HG03280 (cell line): ENCODE results near the gene FBXW8.

ENCODE experiments used
- ATAC-seq: cut with Tn5 transposase; IDR thresholded peaks from one replicate; pipeline ENCODE4 v1.9.1; 2021; ENCODE audit warnings: mild to moderate bottlenecking, moderate library complexity; ENCODE audit not compliant: unreplicated experiment

Gene FBXW8

DNA sequence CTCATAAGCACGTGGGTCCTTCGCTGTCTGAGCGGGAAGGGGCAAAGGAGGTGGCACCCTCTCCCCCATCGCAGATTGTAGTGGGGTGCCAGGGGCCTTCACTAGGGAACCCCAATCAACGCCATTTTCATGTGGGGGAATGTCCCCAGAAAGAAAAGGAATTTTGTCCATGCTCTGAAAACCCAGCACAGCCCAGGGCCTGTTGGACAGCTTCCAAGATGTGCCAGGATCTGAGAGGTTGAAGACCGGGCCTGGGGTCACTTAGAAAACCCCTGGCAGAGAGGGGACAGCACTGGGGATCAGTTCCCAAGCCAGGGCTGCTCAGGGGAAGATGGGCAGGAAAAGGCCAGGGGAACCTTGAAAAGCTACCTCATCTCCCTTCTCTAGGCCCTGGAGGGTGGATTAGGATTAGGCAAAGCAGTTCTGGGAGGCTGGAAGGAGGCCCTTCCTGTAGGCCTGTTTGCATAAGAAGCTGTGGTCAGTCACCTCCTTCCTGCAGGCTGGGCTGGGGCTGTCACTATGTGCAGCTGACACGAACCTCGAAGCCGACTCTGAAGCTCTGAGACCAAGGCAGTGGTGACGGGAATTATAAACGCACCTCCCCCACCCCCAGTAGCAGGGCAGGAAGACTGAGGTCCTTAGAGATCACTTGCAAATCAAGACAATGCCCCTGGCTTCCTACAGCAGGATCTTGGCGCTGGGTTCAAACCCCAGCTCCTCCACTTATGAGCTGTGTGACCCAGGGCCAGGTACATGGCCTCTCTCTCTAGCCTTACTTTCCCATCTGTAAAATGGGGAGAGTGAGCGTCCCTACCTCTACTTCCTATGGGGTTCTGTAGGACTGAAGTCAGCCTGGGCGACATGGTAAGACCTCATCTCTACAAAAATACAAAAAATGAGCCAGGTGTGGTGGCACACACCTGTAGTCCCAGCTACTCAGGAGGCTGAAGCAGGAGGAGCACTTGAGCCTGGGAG lies 159.5 kb downstream of the FBXW8 start:
- no peak for ATAC-seq

DNA sequence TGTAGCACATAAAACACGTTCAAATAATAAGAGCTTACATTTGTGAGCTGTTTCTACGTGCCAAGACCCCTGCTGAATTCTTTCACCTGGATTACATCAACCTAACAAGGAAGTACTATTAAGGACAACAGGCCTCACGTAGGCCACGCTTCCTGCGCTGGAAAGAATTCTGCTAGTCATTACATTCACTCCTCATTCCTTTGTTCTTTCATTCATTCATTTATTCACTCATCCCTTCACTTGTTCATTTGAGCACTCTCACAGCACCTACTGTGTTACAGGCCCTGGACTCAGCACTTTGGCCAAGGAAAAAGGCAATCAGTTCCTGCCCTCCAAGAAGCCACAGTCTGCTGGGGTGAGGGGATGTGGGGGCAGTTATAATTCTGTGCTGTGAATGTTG lies 160.3 kb downstream of the FBXW8 start:
- no peak for ATAC-seq

DNA sequence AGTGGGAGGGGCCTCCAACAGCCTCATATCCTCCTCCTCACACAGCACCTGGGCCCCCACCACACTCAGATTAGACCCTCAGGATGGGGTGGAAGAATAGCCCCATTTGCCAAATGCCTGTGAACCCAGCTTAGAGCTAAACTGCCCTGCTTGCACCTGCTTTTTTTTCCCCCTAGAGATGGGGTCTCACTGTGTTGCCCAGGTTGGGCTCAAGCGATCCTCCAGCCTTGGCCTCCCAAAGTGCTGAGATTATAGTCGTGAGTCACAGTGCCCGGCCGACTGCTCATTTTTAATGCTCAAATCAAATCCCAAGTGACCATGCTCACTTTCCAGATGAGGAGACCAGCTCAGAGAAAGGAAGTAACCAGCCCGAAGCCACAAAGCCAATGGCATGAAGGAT lies 161.4 kb downstream of the FBXW8 start:
- ATAC-seq = no peak

DNA sequence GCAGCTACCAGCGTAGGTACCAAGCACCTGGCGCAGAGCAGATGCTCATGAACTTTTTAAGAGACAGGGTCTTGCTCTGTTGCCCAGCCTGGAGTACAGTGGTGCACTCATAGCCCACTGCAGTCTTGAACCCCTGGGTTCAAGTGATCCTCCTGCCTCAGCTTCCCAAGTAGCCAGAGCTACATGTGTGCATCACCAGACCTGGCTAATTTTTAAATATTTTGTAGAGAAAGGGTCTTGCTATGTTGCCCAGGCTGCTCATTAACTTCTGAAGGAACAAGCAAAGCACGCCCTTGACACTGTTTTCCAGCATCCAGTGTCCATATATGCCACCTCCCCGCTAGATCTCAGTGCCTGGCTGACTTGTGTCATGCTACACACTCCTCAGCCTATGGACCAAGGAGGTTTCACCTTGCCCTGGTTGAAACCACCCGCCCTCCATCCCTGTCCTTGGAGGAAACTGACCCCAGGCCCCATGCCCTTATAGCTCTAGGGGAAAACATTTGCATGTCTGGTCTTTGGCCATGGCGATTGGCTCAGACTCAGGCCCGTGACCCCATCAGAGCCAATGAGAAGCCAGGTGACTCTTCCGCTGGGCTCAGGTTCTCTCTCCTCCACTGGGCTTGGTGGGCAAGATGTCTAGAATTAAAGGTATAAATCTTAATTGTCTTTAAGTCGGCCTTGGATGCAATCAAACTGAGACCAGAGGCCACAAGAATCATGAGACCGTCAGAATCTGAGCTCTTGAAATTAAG lies 162.2 kb downstream of the FBXW8 start:
- ATAC-seq = no peak

DNA sequence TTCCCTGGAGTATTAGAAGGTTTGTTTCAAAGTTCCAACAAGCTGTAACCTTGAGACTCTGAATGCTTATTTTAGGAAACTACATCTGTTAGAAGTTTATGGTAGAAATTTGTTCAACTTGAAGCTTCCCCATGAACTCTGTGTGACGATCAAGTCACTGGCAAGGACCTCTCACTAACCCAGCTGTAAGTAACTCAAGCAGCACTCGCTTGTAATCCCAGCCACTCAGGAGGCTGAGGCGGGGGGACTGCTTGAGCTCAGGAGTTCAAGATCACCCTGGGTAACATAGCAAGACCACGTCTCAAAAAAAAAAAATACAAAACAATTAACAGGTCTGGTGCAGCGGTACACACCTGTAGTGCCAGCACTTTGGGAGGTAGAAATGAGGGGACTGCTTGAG lies 162.9 kb downstream of the FBXW8 start:
- ATAC-seq = no peak

DNA sequence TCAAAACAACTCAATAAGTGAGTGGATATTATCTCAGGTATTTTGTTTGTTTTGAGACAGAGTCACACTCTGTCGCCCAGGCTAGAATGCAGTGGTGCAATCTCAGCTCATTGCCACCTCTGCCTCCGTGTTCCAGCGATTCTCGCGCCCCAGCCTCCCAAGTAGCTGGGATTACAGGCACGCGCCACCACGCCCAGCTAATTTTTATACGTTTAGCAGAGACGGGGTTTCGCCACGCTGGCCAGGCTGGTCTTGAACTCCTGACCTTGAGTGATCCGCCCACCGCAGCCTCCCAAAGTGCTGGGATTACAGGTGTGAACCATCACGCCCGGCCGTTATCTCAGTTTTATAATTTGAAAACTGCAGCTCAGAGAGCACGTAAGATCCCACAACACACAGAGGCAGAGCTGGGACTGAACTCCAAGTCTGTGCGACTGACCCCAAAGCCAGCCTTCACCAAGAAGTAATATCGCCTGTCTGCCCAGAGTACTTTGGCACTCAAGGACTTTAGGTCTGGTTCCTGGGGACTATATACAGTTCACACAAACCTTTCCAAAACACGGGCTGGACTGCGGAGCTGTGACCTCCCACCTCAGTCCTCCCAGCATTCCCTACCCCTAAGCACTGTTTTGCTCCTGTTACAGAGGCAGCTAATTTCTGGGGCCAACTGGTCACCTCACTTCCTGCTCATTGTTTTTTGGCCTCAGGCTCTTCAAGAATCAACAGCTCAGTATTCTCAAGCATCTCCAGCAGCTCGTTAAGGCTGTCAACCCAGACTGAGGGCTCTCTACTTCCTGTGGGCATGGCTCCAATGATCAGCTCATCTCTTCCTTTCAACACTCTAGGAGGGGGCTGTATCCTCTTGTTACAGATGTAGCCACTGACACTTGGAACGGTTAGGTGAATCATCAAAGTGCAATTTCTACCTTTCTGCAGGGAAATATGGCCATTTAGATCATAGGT lies 165.9 kb downstream of the FBXW8 start:
- no peak for ATAC-seq

DNA sequence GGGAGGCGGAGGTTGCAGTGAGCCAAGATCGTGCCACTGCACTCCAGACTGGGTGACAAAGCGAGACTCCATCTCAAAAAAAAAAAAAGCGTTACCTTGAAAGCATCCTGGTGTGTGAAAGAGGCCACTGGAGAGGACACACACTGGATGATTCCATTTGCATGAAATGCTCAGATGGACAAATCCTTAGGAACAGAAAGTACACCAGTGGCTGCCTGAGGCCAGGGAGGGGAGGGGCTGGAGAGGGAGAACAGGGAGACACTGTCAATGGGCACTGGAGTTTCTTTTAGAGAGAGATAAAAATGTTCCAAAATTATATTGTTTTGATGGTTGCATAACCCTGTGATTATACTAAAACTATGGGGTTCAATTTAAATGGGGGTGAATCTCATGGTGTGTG lies 168.7 kb downstream of the FBXW8 start:
- ATAC-seq = no peak

DNA sequence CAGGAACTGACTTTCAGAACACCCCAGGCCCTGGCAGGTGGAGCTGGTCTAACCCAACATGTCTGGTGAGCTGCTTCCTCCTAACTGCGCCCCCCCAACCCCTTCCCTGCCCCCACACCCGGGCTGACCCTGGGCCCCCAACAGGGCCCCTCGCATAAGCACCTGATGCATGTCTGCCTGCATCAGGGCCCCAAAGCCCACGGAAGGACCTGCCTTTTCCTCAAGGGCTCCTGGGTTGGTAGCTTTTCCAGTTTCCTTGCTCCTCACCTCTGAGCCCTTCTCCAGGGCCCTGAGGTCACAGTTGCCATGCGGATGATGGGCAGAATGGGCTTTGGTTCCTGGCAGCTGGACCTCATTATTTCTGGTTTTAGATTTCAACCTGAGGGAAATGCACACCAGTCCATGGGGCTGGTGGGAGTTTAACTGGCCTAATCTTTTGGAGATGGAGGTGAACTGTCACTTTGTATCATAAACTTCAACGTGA lies 170.0 kb downstream of the FBXW8 start:
- ATAC-seq = no peak
